ENCODE measurements around the gene RAD51B. TPM values are rescaled to one million over a fixed set of nuclear protein-coding genes. Genes with fewer than 3 reads are reported as not detected.

The RAD51B gene
- total RNA-seq, 1 experiment from 2014 or later, result 28.9 TPM

- no peak for DNase-seq (ENCODE audit: low read depth, low spot score)
- in situ Hi-C loops (cut with HindIII; ENCODE audit: low pct_unique_long_range_greater_than_20kb, low sequenced_read_pairs), result no loop called here
Measured at GRCh38 chr14:68683326-68683725, 863.7 kb downstream of the RAD51B start.

GRCh38 chr14:68684466-68685418, 865.2 kb downstream of the RAD51B start:
- DNase-seq (ENCODE audit: low read depth, low spot score), result no peak
- in situ Hi-C loops (cut with HindIII; ENCODE audit: low pct_unique_long_range_greater_than_20kb, low sequenced_read_pairs), result no loop called here

GRCh38 chr14:68685419-68686204, 866.0 kb downstream of the RAD51B start:
- in situ Hi-C loops (cut with HindIII; ENCODE audit: low pct_unique_long_range_greater_than_20kb, low sequenced_read_pairs), result no loop called here
- DNase-seq (ENCODE audit: low read depth, low spot score), result no peak

GRCh38 chr14:68686205-68686465, 866.6 kb downstream of the RAD51B start:
- no peak for DNase-seq (ENCODE audit: low read depth, low spot score)

GRCh38 chr14:68686724-68687123, 867.1 kb downstream of the RAD51B start:
- in situ Hi-C loops (cut with HindIII; ENCODE audit: low pct_unique_long_range_greater_than_20kb, low sequenced_read_pairs), result no loop called here
- DNase-seq (ENCODE audit: low read depth, low spot score), result no peak

More at GRCh38 chr14:68686205-68686465, 866.6 kb downstream of the RAD51B start:
- in situ Hi-C loops (cut with HindIII; ENCODE audit: low pct_unique_long_range_greater_than_20kb, low sequenced_read_pairs), result no loop called here

- in situ Hi-C loops (cut with HindIII; ENCODE audit: low pct_unique_long_range_greater_than_20kb, low sequenced_read_pairs), result no loop called here
- DNase-seq (ENCODE audit: low read depth, low spot score), result no peak
Measured at GRCh38 chr14:68687746-68688145, 868.2 kb downstream of the RAD51B start.

- in situ Hi-C loops (cut with HindIII; ENCODE audit: low pct_unique_long_range_greater_than_20kb, low sequenced_read_pairs), result no loop called here
- DNase-seq (ENCODE audit: low read depth, low spot score), result peak; percentile 5
Measured at GRCh38 chr14:68688872-68689371, 869.3 kb downstream of the RAD51B start.

GRCh38 chr14:68689511-68689910, 869.9 kb downstream of the RAD51B start:
- no peak for DNase-seq (ENCODE audit: low read depth, low spot score)
- in situ Hi-C loops (cut with HindIII; ENCODE audit: low pct_unique_long_range_greater_than_20kb, low sequenced_read_pairs), result no loop called here

GRCh38 chr14:68690089-68690958, 870.7 kb downstream of the RAD51B start:
- in situ Hi-C loops (cut with HindIII; ENCODE audit: low pct_unique_long_range_greater_than_20kb, low sequenced_read_pairs), result no loop called here
- no peak for DNase-seq (ENCODE audit: low read depth, low spot score)

GRCh38 chr14:68691031-68691791, 871.6 kb downstream of the RAD51B start:
- in situ Hi-C loops (cut with HindIII; ENCODE audit: low pct_unique_long_range_greater_than_20kb, low sequenced_read_pairs), result no loop called here
- DNase-seq (ENCODE audit: low read depth, low spot score), result no peak

GRCh38 chr14:68691792-68692118, 872.2 kb downstream of the RAD51B start:
- in situ Hi-C loops (cut with HindIII; ENCODE audit: low pct_unique_long_range_greater_than_20kb, low sequenced_read_pairs), result no loop called here
- no peak for DNase-seq (ENCODE audit: low read depth, low spot score)

- DNase-seq (ENCODE audit: low read depth, low spot score), result no peak
Measured at GRCh38 chr14:68692216-68692615, 872.6 kb downstream of the RAD51B start.

GRCh38 chr14:68692916-68693771, 873.6 kb downstream of the RAD51B start:
- in situ Hi-C loops (cut with HindIII; ENCODE audit: low pct_unique_long_range_greater_than_20kb, low sequenced_read_pairs), result no loop called here

More at GRCh38 chr14:68692216-68692615, 872.6 kb downstream of the RAD51B start:
- in situ Hi-C loops (cut with HindIII; ENCODE audit: low pct_unique_long_range_greater_than_20kb, low sequenced_read_pairs), result no loop called here

GRCh38 chr14:68693926-68694325, 874.3 kb downstream of the RAD51B start:
- in situ Hi-C loops (cut with HindIII; ENCODE audit: low pct_unique_long_range_greater_than_20kb, low sequenced_read_pairs), result no loop called here
- no peak for DNase-seq (ENCODE audit: low read depth, low spot score)

More at GRCh38 chr14:68692916-68693771, 873.6 kb downstream of the RAD51B start:
- DNase-seq (ENCODE audit: low read depth, low spot score), result no peak

GRCh38 chr14:68694516-68695235, 875.1 kb downstream of the RAD51B start:
- no peak for DNase-seq (ENCODE audit: low read depth, low spot score)

GRCh38 chr14:68695326-68695768, 875.8 kb downstream of the RAD51B start:
- no peak for DNase-seq (ENCODE audit: low read depth, low spot score)
- in situ Hi-C loops (cut with HindIII; ENCODE audit: low pct_unique_long_range_greater_than_20kb, low sequenced_read_pairs), result no loop called here

More at GRCh38 chr14:68694516-68695235, 875.1 kb downstream of the RAD51B start:
- in situ Hi-C loops (cut with HindIII; ENCODE audit: low pct_unique_long_range_greater_than_20kb, low sequenced_read_pairs), result no loop called here

All from SK-MEL-5 (cell line).